ENCODE results near the gene WDR82. TPM values are rescaled to one million over a fixed set of nuclear protein-coding genes. Genes with fewer than 3 reads are reported as not detected.

Gene WDR82
- total RNA-seq, 6 donors from 2014 or later, result 23.0 to 63.6 (median 46.8) TPM

GRCh38 chr3:52324676-52325075 is 46.2 kb upstream of the WDR82 start:
- H3K9me3 ChIP-seq, result no peaks in the 10 kb centered on the region
- H3K27ac ChIP-seq, result no peak overlapping the region
- no peaks in the 10 kb centered on the region for H3K36me3 ChIP-seq
- DNase-seq (no peak), ATAC-seq (ENCODE audit: low FRiP score in 2 of 2) (no peak)
- H3K4me3 ChIP-seq, result no peak overlapping the region
- no peaks in the 10 kb centered on the region for H3K4me1 ChIP-seq
- no peak for TF ChIP-seq POLR2A (IDR thresholded peaks at IDR 0.05)
- no peak for TF ChIP-seq EP300 (IDR thresholded peaks at IDR 0.05)
- no peak for TF ChIP-seq CTCF (IDR thresholded peaks at IDR 0.05)
- no peak for TF ChIP-seq POLR2AphosphoS5 (IDR thresholded peaks at IDR 0.05)
- H3K27me3 ChIP-seq, result no peaks in the 10 kb centered on the region
- WGBS, 2 donors, result 84 to 96% methylated on average over 7 to 9 of the region's 9 CpGs

- H3K27me3 ChIP-seq, result no peaks in the 10 kb centered on the region
- H3K4me1 ChIP-seq, result no peaks in the 10 kb centered on the region
- no peak overlapping the region for H3K4me3 ChIP-seq
- no peaks in the 10 kb centered on the region for H3K36me3 ChIP-seq
- no peak overlapping the region for H3K27ac ChIP-seq
- H3K9me3 ChIP-seq, result no peaks in the 10 kb centered on the region
- TF ChIP-seq POLR2AphosphoS5 (IDR thresholded peaks at IDR 0.05) (no peak), CTCF (IDR thresholded peaks at IDR 0.05) (no peak), EP300 (IDR thresholded peaks at IDR 0.05) (no peak), POLR2A (IDR thresholded peaks at IDR 0.05) (no peak)
- DNase-seq (peak in 1 of 2 donors; percentile 45), ATAC-seq (ENCODE audit: low FRiP score in 2 of 2) (no peak)
- 65 to 82% methylated on average over 4 to 11 of the region's 11 CpGs for WGBS, 2 donors
Observed at GRCh38 chr3:52323526-52324295, 45.3 kb upstream of the WDR82 start.

GRCh38 chr3:52322466-52322865 is 44.0 kb upstream of the WDR82 start:
- TF ChIP-seq CTCF (IDR thresholded peaks at IDR 0.05), result no peak
- Histone ChIP-seq H3K9me3 (no peaks in the 10 kb centered on the region), H3K27ac (no peak overlapping the region), H3K4me1 (peaks cover 7 to 12% (median 8%) of the 10 kb centered on the region in 4 donors), H3K36me3 (no peaks in the 10 kb centered on the region), H3K27me3 (no peaks in the 10 kb centered on the region), H3K4me3 (no peak overlapping the region)
- ATAC-seq (ENCODE audit: low FRiP score in 2 of 2) (no peak), DNase-seq (no peak)
- 84 to 89% methylated on average over 6 to 7 of the region's 7 CpGs for WGBS, 2 donors

GRCh38 chr3:52321481-52321880 is 43.0 kb upstream of the WDR82 start:
- DNase-seq (no peak), ATAC-seq (ENCODE audit: low FRiP score in 2 of 2) (no peak)
- TF ChIP-seq POLR2A (IDR thresholded peaks at IDR 0.05) (no peak), CTCF (IDR thresholded peaks at IDR 0.05) (no peak), POLR2AphosphoS5 (IDR thresholded peaks at IDR 0.05) (no peak), EP300 (IDR thresholded peaks at IDR 0.05) (no peak)
- Histone ChIP-seq H3K27ac (no peak overlapping the region), H3K4me3 (no peak overlapping the region), H3K36me3 (no peaks in the 10 kb centered on the region), H3K27me3 (no peaks in the 10 kb centered on the region), H3K9me3 (no peaks in the 10 kb centered on the region), H3K4me1 (peaks cover 10 to 17% (median 13%) of the 10 kb centered on the region in 4 donors)
- 89 to 90% methylated on average over 5 of the region's 5 CpGs for WGBS, 2 donors

Measured in upper lobe of left lung (tissue), 6 donors.